HG03432 (cell line): ENCODE measurements around the gene RADIL.

Experiments used
- ATAC-seq: cut with Tn5 transposase; IDR thresholded peaks from one replicate; pipeline ENCODE4 v1.9.1; 2021; ENCODE audit warnings: mild to moderate bottlenecking, moderate library complexity; ENCODE audit not compliant: unreplicated experiment

Gene RADIL

GRCh38 chr7:4832711-4833110, 50.8 kb downstream of the RADIL start:
- ATAC-seq: no peak

GRCh38 chr7:4831723-4832495, 51.6 kb downstream of the RADIL start:
- no peak for ATAC-seq

- no peak for ATAC-seq
These were observed 53.3 kb downstream of the RADIL start for GRCh38 chr7:4830176-4830575.

- no peak for ATAC-seq
These were observed 54.7 kb downstream of the RADIL start for GRCh38 chr7:4828720-4829383.

- no peak for ATAC-seq
These were observed 58.4 kb downstream of the RADIL start for GRCh38 chr7:4825081-4825480.

GRCh38 chr7:4824120-4824775, 59.3 kb downstream of the RADIL start:
- ATAC-seq: no peak

- ATAC-seq: no peak
These were observed 59.9 kb downstream of the RADIL start for GRCh38 chr7:4823441-4824119.

- no peak for ATAC-seq
These were observed 60.8 kb downstream of the RADIL start for GRCh38 chr7:4822677-4823076.

GRCh38 chr7:4820967-4821471, 62.5 kb downstream of the RADIL start:
- ATAC-seq: no peak

- ATAC-seq: no peak
These were observed 63.0 kb downstream of the RADIL start for GRCh38 chr7:4820405-4820966.

GRCh38 chr7:4819560-4820404, 63.7 kb downstream of the RADIL start:
- ATAC-seq: no peak

- no peak for ATAC-seq
These were observed 65.3 kb downstream of the RADIL start for GRCh38 chr7:4818000-4818794.

GRCh38 chr7:4817178-4817901, 66.2 kb downstream of the RADIL start:
- no peak for ATAC-seq

- ATAC-seq: no peak
These were observed 67.0 kb downstream of the RADIL start for GRCh38 chr7:4816419-4817080.

- no peak for ATAC-seq
These were observed 67.7 kb downstream of the RADIL start for GRCh38 chr7:4815609-4816418.

- ATAC-seq: no peak
These were observed 68.4 kb downstream of the RADIL start for GRCh38 chr7:4815121-4815520.

- ATAC-seq: no peak
These were observed 69.1 kb downstream of the RADIL start for GRCh38 chr7:4814433-4814832.
